HG03520 (cell line): Measurements from ENCODE around the gene CYRIA.

ENCODE experiments used
- ATAC-seq: cut with Tn5 transposase; IDR thresholded peaks from one replicate; pipeline ENCODE4 v1.9.1; 2021; ENCODE audit warnings: mild to moderate bottlenecking, moderate library complexity; ENCODE audit not compliant: unreplicated experiment

CYRIA gene

DNA sequence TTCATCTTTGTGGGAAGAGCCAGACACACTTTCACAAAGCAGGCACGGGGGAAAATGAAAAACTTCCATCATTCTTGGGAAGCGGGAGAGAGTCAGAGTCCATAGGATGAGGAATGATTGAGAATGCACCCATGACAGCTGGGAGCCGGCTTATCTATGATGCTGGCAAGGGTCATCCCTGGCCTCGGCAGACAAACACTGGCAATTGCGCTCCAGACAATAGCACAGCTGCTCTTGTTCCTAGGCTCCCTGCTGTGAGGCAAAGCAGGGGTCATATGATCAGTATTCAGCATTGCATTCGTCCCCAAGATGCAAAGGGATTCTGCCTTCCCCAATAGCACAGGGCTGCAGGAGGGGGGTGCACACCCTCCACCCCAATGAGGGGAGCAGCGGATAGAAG is 33.0 kb downstream of the CYRIA start:
- ATAC-seq, result no peak

- ATAC-seq, result no peak
Observed at GRCh38 chr2:16630463-16630862, 35.2 kb downstream of the CYRIA start.

GRCh38 chr2:16629770-16630169 is 35.9 kb downstream of the CYRIA start:
- no peak for ATAC-seq

- no peak for ATAC-seq
Observed at GRCh38 chr2:16629044-16629443, 36.6 kb downstream of the CYRIA start.

GRCh38 chr2:16628314-16628713 is 37.3 kb downstream of the CYRIA start:
- ATAC-seq, result no peak

GRCh38 chr2:16626997-16627605 is 38.5 kb downstream of the CYRIA start:
- no peak for ATAC-seq

DNA sequence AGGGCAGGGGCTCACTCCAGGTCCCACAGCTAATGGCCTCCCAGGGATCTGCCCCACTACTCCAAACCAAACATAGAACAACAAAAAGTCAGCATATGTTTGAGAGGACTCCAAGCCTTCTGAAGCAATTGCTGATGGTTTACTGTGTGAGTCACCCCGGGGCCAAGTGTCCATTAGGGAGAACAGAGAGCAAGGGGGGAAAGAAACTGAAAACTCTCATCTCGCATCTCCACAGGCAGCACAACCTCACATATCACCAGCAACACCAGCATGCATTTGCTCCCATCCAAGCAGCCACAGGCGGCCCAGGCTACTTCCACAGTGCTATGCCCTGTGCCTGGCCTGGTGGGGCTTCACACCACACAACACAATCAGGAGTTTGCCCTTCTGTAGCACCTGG is 39.1 kb downstream of the CYRIA start:
- ATAC-seq, result no peak

GRCh38 chr2:16625759-16626158 is 39.9 kb downstream of the CYRIA start:
- ATAC-seq, result peak; percentile 45

- ATAC-seq, result no peak
Observed at GRCh38 chr2:16625201-16625729, 40.4 kb downstream of the CYRIA start.

DNA sequence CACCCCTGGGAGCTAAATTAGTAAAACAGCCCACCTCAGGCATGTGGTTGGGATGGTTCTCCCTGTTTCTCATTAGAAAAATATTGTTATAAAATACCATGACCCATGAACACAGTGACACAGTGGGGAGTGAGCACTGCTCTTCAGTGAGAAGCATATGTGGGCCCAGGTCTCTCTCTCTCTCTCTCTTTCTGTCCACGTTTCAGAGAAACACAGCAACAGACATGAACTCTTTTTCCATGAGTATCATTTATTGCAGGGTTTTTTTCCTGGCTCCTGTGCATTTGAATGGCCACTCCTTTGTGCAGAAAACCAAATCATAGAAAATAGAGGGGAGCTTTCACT is 41.2 kb downstream of the CYRIA start:
- no peak for ATAC-seq

DNA sequence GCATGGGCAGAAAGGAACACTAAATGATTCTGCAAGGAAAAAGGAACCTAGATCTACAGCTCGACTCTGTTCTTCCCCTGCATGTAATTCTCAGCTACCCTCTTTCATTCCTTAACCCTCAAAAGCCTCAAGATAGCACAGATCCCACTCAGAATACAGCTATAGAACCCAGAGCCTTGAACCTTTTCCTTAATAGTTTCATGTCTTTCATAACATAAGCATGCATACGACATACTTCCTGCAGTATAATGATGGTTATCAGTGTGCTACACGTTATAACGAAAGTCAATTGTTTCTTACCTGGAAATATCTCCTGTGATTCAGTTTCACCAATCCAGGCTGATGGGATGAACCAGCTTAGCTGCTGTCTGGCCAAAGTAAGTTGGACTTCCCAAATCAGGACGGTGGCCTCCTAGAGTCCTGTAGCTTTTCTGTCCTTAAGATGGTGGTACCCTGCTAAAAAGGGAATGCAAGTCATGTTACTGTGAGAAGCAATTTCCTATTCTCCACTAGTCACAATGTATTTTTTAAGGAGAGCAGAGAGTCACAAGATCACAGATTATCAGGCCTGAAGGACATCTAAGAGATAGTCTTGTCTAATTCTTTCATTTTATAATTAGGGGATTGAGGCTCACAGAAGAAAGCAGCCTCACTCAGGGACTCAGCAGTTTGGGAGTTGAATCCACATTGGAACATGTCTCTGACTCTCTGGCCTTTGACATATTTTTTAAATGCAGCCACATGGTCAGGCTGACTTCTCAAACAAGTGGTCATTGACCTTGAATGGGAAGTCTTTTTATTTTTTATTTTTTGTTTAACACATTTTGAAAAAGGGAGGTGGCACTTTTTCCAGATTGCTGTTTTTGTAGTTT is 41.8 kb downstream of the CYRIA start:
- no peak for ATAC-seq

GRCh38 chr2:16623031-16623430 is 42.6 kb downstream of the CYRIA start:
- ATAC-seq, result no peak

- no peak for ATAC-seq
Observed at GRCh38 chr2:16622399-16622968, 43.1 kb downstream of the CYRIA start.

DNA sequence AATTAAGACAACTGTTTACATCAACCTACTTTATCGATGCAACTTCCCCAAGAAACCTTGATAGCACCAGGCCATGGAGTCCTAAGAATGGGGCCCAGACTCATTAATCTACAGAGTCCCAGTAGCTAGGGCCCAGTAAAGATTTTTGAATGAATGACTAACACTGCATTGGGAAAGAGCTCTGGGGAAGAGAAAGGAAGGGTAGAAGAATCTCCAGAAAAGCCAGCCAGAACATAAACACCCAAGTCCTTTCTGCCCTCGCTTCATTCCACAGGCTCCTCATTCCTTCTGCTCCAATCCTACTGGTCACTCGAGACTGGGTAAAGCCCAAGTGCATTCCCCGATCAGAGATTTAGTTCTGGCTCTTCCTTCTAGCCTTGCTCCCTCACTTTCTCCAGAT is 44.3 kb downstream of the CYRIA start:
- no peak for ATAC-seq

DNA sequence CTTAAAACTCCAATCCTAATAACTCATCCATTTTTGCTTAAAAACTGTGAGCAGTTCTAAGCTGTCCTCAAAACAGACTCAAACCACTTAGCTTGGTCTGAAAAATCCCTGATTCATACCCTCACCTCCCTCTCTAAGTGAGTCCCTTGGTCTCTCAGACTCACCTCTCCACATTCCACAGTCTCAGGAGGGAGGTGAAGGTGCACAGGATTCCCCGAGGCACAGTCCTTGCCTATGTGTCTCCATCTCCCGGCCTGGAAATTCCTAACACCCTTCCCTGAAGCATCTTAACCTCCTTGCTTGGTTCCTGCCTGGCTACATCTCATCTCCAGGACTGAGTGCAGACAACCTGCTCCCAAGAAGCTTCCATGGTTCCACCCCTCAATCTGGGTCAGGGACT is 45.0 kb downstream of the CYRIA start:
- no peak for ATAC-seq

GRCh38 chr2:16619576-16620245 is 45.9 kb downstream of the CYRIA start:
- ATAC-seq, result no peak

- ATAC-seq, result no peak
Observed at GRCh38 chr2:16617282-16618266, 48.1 kb downstream of the CYRIA start.
